Keratinocyte (primary cell): Measurements from ENCODE around the gene GALNT14. TPM values are rescaled to one million over a fixed set of nuclear protein-coding genes. Genes with fewer than 3 reads are reported as not detected.

Experiments
- DNase-seq: peaks from one replicate; pipeline ENCODE4 v3.0.0-alpha.2; 2011; ENCODE audit warnings: low read depth, missing footprints, low spot score
- FAIRE-seq: peaks from 2 replicates; lab custom pipeline; 2011; peaks lifted over from hg19 to GRCh38; lab: Jason Lieb, UNC
- H2AFZ ChIP-seq: 2 replicates; pipeline ENCODE4 v1.6.0; 2012; ENCODE audit warnings: low read length, control low read depth, inconsistent platforms; ENCODE audit not compliant: control insufficient read depth
- H3K27ac ChIP-seq: 2 replicates; pipeline ENCODE4 v1.5.1; 2011; ENCODE audit warnings: low read length; ENCODE audit not compliant: control insufficient read depth, insufficient read depth
- H3K27me3 ChIP-seq: 3 replicates; pipeline ENCODE4 v1.6.0; 2011; ENCODE audit warnings: low read length; ENCODE audit not compliant: control insufficient read depth, insufficient read depth; ENCODE audit errors: extremely low read depth
- H3K36me3 ChIP-seq, 2 experiments: 2 replicates in 1 of 2; 3 replicates in 1 of 2; pipeline ENCODE4 v1.5.1; 2011; ENCODE audit warnings: low read length in 2 of 2, mild to moderate bottlenecking in 1 of 2; ENCODE audit not compliant: control insufficient read depth in 2 of 2, insufficient read depth in 2 of 2; ENCODE audit errors: extremely low read depth in 1 of 2
- H3K4me1 ChIP-seq: 3 replicates; pipeline ENCODE4 v1.5.1; 2011; ENCODE audit warnings: low read length; ENCODE audit not compliant: control insufficient read depth, insufficient read depth; ENCODE audit errors: extremely low read depth
- H3K4me2 ChIP-seq: 3 replicates; pipeline ENCODE4 v1.6.0; 2011; ENCODE audit warnings: low read depth, low read length; ENCODE audit not compliant: control insufficient read depth, insufficient read depth; ENCODE audit errors: extremely low read depth
- H3K4me3 ChIP-seq, 3 experiments: fragments of 200-600 bp in 1 of 3; sonication (generic) in 1 of 3; 2 replicates in 2 of 3; 3 replicates in 1 of 3; pipeline ENCODE4 v1.5.1; 2011 to 2016; ENCODE audit warnings: low read length in 3 of 3, mild to moderate bottlenecking in 3 of 3, control low read depth in 2 of 3, inconsistent platforms in 1 of 3, low read depth in 1 of 3, mixed read lengths in 1 of 3, mixed run types in 1 of 3, moderate library complexity in 1 of 3; ENCODE audit not compliant: control insufficient read depth in 2 of 3, insufficient read depth in 2 of 3; ENCODE audit errors: extremely low read depth in 1 of 3
- H3K79me2 ChIP-seq: 2 replicates; pipeline ENCODE4 v1.6.0; 2012; ENCODE audit warnings: low read length; ENCODE audit not compliant: control insufficient read depth, insufficient read depth
- H3K9ac ChIP-seq: 3 replicates; pipeline ENCODE4 v1.6.0; 2011; ENCODE audit warnings: low read length; ENCODE audit not compliant: control insufficient read depth, insufficient read depth; ENCODE audit errors: extremely low read depth
- H3K9me1 ChIP-seq: 3 replicates; pipeline ENCODE4 v1.6.0; 2011; ENCODE audit warnings: low read length; ENCODE audit not compliant: control insufficient read depth, insufficient read depth; ENCODE audit errors: extremely low read depth
- H3K9me3 ChIP-seq: 2 replicates; pipeline ENCODE4 v1.5.1; 2012; ENCODE audit warnings: low read depth, low read length; ENCODE audit not compliant: control insufficient read depth
- H4K20me1 ChIP-seq: 3 replicates; pipeline ENCODE4 v1.6.0; 2011; ENCODE audit warnings: low read length; ENCODE audit not compliant: control insufficient read depth, insufficient read depth; ENCODE audit errors: extremely low read depth
- EZH2 ChIP-seq: IDR thresholded peaks from one replicate; pipeline ENCODE4 v1.6.1; 2012; ENCODE audit warnings: inconsistent platforms, mild to moderate bottlenecking, low read length, moderate library complexity
- dilution Hi-C: fragments of 300-500 bp; cut with MboI; formaldehyde crosslinking; loops from one replicate; pipeline ENCODE4 v1.7.0; 2020; ENCODE audit warnings: low sequenced_read_pairs; ENCODE audit not compliant: extremely low pct_ligation_motif_present
- polyA plus RNA-seq, 5 experiments: library from polyadenylated mRNA; depleted of rRNA in 3 of 5; stranded (reverse) in 3 of 5; stranded (forward) in 1 of 5; unstranded in 1 of 5; fragments of >200 nt; gene quantifications; 1 replicate in 1 of 5; 2 replicates in 3 of 5; 3 replicates in 1 of 5; pipeline versions ENCODE4 v1.2.1 to v1.2.3, GENCODE V29; 2011 to 2012; ENCODE audit warnings: missing spikeins in 2 of 5, low read depth in 1 of 5, low replicate concordance in 1 of 5
- TF ChIP-seq, protein P1 (sequence below), 3 experiments: IDR thresholded peaks in 1 of 3; conservative IDR thresholded peaks in 1 of 3; optimal IDR thresholded peaks in 1 of 3; 2 replicates in 2 of 3; 3 replicates in 1 of 3; pipeline versions ENCODE3 to v1.5.1; 2011; ENCODE audit warnings: low read length in 3 of 3, mild to moderate bottlenecking in 3 of 3, moderate library complexity in 2 of 3, control low read depth in 1 of 3, inconsistent platforms in 1 of 3; ENCODE audit not compliant: insufficient read depth in 2 of 3; ENCODE audit errors: extremely low read depth in 1 of 3

Gene GALNT14
- polyA plus RNA-seq, 1 donor (not counting 4 experiments of a cell fraction or from before 2014, with no cell fraction given), result 27.4 TPM

DNA sequence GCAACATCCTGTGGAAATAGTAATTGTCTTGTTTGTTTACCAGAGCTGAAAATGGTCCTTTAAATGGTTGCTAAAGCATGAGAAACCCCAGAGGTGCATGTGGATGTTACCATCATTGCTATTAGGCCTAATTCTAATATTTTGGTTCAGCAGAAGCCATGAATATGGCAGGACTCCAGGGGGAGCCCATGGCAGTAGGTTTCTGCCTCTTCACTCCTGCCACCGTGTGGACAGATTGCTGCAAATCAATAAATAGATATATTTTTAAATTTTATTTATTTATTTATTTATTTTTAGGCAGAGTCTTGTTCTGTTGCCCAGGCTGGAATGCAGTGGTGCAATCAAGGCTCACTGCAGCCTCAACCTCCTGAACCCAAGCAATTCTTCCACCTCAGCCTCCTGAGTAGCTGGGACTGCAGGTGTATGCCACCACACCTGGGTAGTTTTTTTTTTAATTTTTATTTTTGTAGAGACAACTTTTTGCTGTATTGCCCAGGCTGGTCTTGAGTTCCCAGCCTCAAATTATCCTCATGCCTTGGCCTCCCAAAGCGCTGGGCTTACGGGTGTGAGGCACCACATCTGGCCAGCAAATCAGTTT, 276.1 kb downstream of the GALNT14 start:
- TF ChIP-seq, protein P1, sequence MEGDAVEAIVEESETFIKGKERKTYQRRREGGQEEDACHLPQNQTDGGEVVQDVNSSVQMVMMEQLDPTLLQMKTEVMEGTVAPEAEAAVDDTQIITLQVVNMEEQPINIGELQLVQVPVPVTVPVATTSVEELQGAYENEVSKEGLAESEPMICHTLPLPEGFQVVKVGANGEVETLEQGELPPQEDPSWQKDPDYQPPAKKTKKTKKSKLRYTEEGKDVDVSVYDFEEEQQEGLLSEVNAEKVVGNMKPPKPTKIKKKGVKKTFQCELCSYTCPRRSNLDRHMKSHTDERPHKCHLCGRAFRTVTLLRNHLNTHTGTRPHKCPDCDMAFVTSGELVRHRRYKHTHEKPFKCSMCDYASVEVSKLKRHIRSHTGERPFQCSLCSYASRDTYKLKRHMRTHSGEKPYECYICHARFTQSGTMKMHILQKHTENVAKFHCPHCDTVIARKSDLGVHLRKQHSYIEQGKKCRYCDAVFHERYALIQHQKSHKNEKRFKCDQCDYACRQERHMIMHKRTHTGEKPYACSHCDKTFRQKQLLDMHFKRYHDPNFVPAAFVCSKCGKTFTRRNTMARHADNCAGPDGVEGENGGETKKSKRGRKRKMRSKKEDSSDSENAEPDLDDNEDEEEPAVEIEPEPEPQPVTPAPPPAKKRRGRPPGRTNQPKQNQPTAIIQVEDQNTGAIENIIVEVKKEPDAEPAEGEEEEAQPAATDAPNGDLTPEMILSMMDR (optimal IDR thresholded peaks at IDR 0.05 in 1 of 3, IDR thresholded peaks at IDR 0.05 in 1 of 3, conservative IDR thresholded peaks at IDR 0.05 in 1 of 3; ENCODE audit: extremely low read depth in 1 of 3, insufficient read depth in 2 of 3, low read length in 3 of 3), result peak; percentile 66 to 85 (median 67)
- TF ChIP-seq EZH2, result no peak
- no peak for DNase-seq
- Histone ChIP-seq H3K4me2 (no peak overlapping the region), H3K27me3 (peaks cover 6% of the 10 kb centered on the region), H3K4me3 (no peak overlapping the region), H4K20me1 (no peaks in the 10 kb centered on the region), H3K9me1 (no peaks in the 10 kb centered on the region), H3K9ac (no peak overlapping the region), H3K79me2 (no peaks in the 10 kb centered on the region), H3K27ac (no peak overlapping the region), H3K36me3 (no peaks in the 10 kb centered on the region), H2AFZ (no peak overlapping the region), H3K4me1 (no peaks in the 10 kb centered on the region), H3K9me3 (no peaks in the 10 kb centered on the region)
- dilution Hi-C loops, result no loop called here
- FAIRE-seq, result no peak

DNA sequence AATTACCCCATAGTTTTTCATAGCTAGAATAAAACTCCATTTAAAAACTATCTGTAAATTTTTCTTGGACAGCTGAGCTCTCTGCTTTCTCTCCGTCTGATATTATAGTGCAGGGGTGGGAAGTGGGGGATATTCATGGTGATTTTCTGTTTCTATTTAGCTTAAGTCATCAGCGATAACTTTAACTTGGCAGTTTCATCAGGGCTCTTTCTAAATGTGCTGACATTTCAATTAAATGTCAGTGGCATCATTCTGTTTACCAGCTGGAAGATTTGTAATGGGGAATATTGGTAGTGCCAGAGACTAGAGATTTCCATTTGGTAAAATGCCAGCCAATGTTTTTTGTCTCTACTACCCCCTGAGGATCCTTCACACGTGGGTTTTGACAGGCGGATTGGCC, 277.5 kb downstream of the GALNT14 start:
- Histone ChIP-seq H3K36me3 (no peaks in the 10 kb centered on the region), H3K9me3 (no peaks in the 10 kb centered on the region), H3K9me1 (no peaks in the 10 kb centered on the region), H3K4me2 (no peak overlapping the region), H2AFZ (no peak overlapping the region), H3K79me2 (no peaks in the 10 kb centered on the region), H3K4me3 (no peak overlapping the region), H3K9ac (no peak overlapping the region), H3K27ac (no peak overlapping the region), H3K4me1 (no peaks in the 10 kb centered on the region), H3K27me3 (peaks cover 2% of the 10 kb centered on the region), H4K20me1 (no peaks in the 10 kb centered on the region)
- TF ChIP-seq, protein P1 (optimal IDR thresholded peaks at IDR 0.05 in 1 of 3, IDR thresholded peaks at IDR 0.05 in 1 of 3, conservative IDR thresholded peaks at IDR 0.05 in 1 of 3; ENCODE audit: extremely low read depth in 1 of 3, insufficient read depth in 2 of 3, low read length in 3 of 3), result no peak
- TF ChIP-seq EZH2, result no peak
- FAIRE-seq (no peak), DNase-seq (no peak)
- dilution Hi-C loops, result no loop called here

Other genes starting within 250 kb of the GALNT14 start
- gene CAPN14, start 79.1 kb upstream of the GALNT14 start, polyA plus RNA-seq, result 0.57 to 2.2 TPM (median 1.1 TPM) in 3 replicates
- 5.1 to 8.2 TPM (median 6.5 TPM) in 3 replicates for gene EHD3, start 95.7 kb upstream of the GALNT14 start, polyA plus RNA-seq